Prostate gland (tissue), 2 donors: ENCODE data around the gene BBS10. TPM values are rescaled to one million over a fixed set of nuclear protein-coding genes. Genes with fewer than 3 reads are reported as not detected.

Experiments
- DNase-seq: peaks from one replicate; pipeline ENCODE4 v3.0.0-alpha.2; 2019; ENCODE audit warnings: low spot score
- H3K27ac ChIP-seq, 2 donors: fragments of 200-600 bp; sonication (generic); 2 replicates each; pipeline ENCODE4 v1.5.1; 2017 to 2019
- H3K27me3 ChIP-seq: fragments of 200-600 bp; sonication (generic); replicated peaks from 2 replicates; pipeline ENCODE4 v1.5.1; 2019; ENCODE audit not compliant: insufficient read depth
- H3K36me3 ChIP-seq, 2 donors: fragments of 200-600 bp; sonication (generic); 1 replicate in 1 of 2; 2 replicates in 1 of 2; pipeline versions ENCODE4 v1.5.1 to v1.8.1; 2017 to 2019
- H3K4me1 ChIP-seq: fragments of 200-600 bp; sonication (generic); replicated peaks from 2 replicates; pipeline ENCODE4 v1.5.1; 2019
- H3K4me3 ChIP-seq, 2 donors: fragments of 200-600 bp; sonication (generic); 2 replicates each; pipeline ENCODE4 v1.5.1; 2017 to 2019
- H3K9me3 ChIP-seq: fragments of 200-600 bp; sonication (generic); 2 replicates; pipeline ENCODE4 v1.5.1; 2017
- CTCF ChIP-seq, 4 experiments: fragments of 200-600 bp in 2 of 4; fragments of 450-650 bp in 2 of 4; sonication (generic) in 2 of 4; IDR thresholded peaks; 1 replicate in 3 of 4; 2 replicates in 1 of 4; pipeline ENCODE4 v1.5.1; 2016 to 2019; ENCODE audit warnings: antibody characterized with exemption in 4 of 4, mild to moderate bottlenecking in 2 of 4, moderate library complexity in 2 of 4
- POLR2A ChIP-seq: fragments of 450-650 bp; IDR thresholded peaks from one replicate; pipeline ENCODE4 v1.6.1; 2016; ENCODE audit warnings: antibody characterized with exemption, mild to moderate bottlenecking
- POLR2AphosphoS5 ChIP-seq: sonication (generic); formaldehyde crosslinking; IDR thresholded peaks from one replicate; pipeline ENCODE4 v1.6.1; 2017; ENCODE audit warnings: antibody characterized with exemption
- WGBS: methylation state at CpG from one replicate; pipeline ENCODE4 v1.1.5; 2018; 5-methylcytosine and 5-hydroxymethylcytosine counted together
- intact Hi-C: fragments of 100-400 bp; cut with DNase I; formaldehyde crosslinking; loops from one replicate; pipeline ENCODE4 v1.14.2; 2022
- total RNA-seq, 2 donors: library from RNA; depleted of rRNA; stranded (reverse); fragments of >200 nt; gene quantifications; one replicate each; pipeline ENCODE4 v1.1.0, GENCODE V29; 2016

BBS10 gene
- total RNA-seq, 2 donors from 2014 or later: 11.6 to 11.9 TPM

DNA sequence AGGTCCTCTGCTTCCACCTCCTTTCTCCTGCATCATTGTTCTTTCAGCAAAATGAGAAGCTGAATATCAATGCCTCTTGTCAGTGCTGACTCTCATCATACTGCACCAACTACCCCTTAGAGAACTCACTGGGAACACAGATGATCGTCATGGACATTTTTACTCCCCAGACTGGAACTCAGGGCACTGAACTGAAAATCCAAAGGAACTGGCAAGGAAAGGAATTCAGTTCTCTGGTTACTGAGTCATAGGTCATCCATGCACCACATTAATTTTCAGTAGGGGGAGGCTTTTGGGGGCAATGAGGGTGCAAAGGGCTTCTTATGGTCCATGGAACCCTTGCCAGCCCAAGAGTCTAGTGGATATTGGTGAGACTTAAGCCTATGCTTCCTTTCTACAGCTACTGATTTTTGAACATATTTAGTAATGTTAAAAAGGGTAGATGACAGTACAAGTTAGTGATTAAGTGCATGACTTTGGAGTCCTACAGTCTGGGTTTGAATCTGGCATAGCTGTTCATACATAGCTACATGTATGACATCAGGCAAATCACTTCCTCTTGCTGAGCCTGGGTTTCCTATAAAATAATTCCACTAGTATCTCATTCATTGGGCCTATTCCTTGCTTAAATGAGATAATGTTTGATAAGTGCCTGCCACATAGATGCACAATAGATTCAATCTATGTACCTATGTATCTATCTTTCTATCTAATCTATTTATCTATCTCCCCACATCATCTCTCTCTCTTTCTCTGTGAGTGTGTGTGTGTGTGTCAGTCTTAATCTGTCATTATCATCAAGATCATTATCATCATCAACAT is 29.2 kb downstream of the BBS10 start:
- no peak for DNase-seq
- Histone ChIP-seq H3K27me3 (no peaks in the 10 kb centered on the region), H3K36me3 (no peaks in the 10 kb centered on the region), H3K4me3 (no peak overlapping the region), H3K4me1 (no peaks in the 10 kb centered on the region), H3K27ac (no peak overlapping the region), H3K9me3 (no peaks in the 10 kb centered on the region)
- TF ChIP-seq CTCF (IDR thresholded peaks at IDR 0.05): no peak
- no peak for TF ChIP-seq POLR2A
- no peak for TF ChIP-seq POLR2AphosphoS5
- 89% methylated on average over 1 of the region's 1 CpG for WGBS
- intact Hi-C loops: no loop called here

DNA sequence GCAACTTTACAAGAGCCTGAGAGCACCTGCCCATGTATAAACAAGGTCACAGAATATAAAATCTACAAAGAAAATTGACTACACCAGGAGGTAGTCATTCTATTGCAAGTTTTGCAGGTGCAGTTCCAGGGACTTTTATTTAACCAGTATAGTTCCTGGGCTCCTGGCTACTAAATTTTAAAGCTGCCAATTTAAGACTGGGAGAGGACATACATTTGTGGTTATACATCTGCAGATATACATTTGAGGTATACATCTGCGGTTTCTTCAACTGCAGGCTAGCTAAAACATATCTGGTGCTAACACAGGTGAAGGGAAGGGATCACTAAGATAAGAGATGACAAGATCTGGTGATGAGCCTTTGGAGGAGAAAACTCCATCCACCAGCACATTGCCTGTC is 30.2 kb downstream of the BBS10 start:
- H3K4me3 ChIP-seq: no peak overlapping the region
- no peaks in the 10 kb centered on the region for H3K4me1 ChIP-seq
- no peak for TF ChIP-seq POLR2A
- TF ChIP-seq CTCF (IDR thresholded peaks at IDR 0.05): no peak
- TF ChIP-seq POLR2AphosphoS5: no peak
- no peak overlapping the region for H3K27ac ChIP-seq
- no peaks in the 10 kb centered on the region for H3K36me3 ChIP-seq
- H3K9me3 ChIP-seq: no peaks in the 10 kb centered on the region
- DNase-seq: no peak
- WGBS: 83% methylated on average over 1 of the region's 1 CpG
- no peaks in the 10 kb centered on the region for H3K27me3 ChIP-seq
- intact Hi-C loops: no loop called here

GRCh38 chr12:76316468-76316867 is 31.7 kb downstream of the BBS10 start:
- Histone ChIP-seq H3K36me3 (no peaks in the 10 kb centered on the region), H3K27ac (no peak overlapping the region), H3K4me3 (no peak overlapping the region), H3K9me3 (no peaks in the 10 kb centered on the region), H3K4me1 (no peaks in the 10 kb centered on the region), H3K27me3 (no peaks in the 10 kb centered on the region)
- DNase-seq: no peak
- intact Hi-C loops: no loop called here
- WGBS: 84% methylated on average over 7 of the region's 7 CpGs
- TF ChIP-seq POLR2AphosphoS5 (no peak), CTCF (IDR thresholded peaks at IDR 0.05) (no peak), POLR2A (no peak)

DNA sequence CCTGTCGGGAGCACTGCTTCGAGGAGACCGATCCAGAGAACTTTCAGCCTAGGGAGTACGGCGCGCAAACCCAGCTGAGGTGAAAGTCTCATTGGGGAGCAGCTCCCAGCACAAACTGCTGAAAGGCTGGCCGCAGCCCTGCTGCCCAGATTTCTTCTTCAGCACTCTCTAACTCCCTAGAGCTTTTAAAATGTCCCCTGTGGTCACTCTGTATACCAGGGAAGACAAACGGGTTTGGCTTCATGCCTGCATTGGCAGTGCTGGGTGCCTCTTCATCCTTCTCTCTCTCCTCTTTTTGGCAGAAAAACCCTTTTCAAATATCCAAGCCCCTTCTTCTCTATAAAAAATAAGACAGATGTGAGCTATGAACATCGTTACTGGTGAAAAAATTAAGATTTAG is 34.9 kb downstream of the BBS10 start:
- H3K36me3 ChIP-seq: no peaks in the 10 kb centered on the region
- WGBS: 65% methylated on average over 9 of the region's 9 CpGs
- intact Hi-C loops: no loop called here

More for the DNA sequence above, 34.9 kb downstream of the BBS10 start:
- H3K9me3 ChIP-seq: no peaks in the 10 kb centered on the region
- no peak for TF ChIP-seq POLR2AphosphoS5
- TF ChIP-seq POLR2A: no peak
- TF ChIP-seq CTCF (IDR thresholded peaks at IDR 0.05): no peak
- DNase-seq: no peak
- H3K27ac ChIP-seq: no peak overlapping the region
- no peaks in the 10 kb centered on the region for H3K4me1 ChIP-seq
- H3K27me3 ChIP-seq: no peaks in the 10 kb centered on the region
- no peak overlapping the region for H3K4me3 ChIP-seq
